NCI-H2081 treated with DMSO at 0.1 percent for 48 hours (cell line): ENCODE measurements around the gene INPP5F.
"Not testable (repeated sequence)": the region's sequence is repeated elsewhere in the genome, so short reads cannot be mapped to it uniquely, and the experiment has no call there.

Source experiments
- DNase-seq: peaks from one replicate; lab custom pipeline; 2025; lab: John Stamatoyannopoulos, UW

INPP5F gene

GRCh38 chr10:119748871-119749270, 23.0 kb downstream of the INPP5F start:
- DNase-seq: no peak

- no peak for DNase-seq
Measured at GRCh38 chr10:119749455-119749854, 23.6 kb downstream of the INPP5F start.

DNA sequence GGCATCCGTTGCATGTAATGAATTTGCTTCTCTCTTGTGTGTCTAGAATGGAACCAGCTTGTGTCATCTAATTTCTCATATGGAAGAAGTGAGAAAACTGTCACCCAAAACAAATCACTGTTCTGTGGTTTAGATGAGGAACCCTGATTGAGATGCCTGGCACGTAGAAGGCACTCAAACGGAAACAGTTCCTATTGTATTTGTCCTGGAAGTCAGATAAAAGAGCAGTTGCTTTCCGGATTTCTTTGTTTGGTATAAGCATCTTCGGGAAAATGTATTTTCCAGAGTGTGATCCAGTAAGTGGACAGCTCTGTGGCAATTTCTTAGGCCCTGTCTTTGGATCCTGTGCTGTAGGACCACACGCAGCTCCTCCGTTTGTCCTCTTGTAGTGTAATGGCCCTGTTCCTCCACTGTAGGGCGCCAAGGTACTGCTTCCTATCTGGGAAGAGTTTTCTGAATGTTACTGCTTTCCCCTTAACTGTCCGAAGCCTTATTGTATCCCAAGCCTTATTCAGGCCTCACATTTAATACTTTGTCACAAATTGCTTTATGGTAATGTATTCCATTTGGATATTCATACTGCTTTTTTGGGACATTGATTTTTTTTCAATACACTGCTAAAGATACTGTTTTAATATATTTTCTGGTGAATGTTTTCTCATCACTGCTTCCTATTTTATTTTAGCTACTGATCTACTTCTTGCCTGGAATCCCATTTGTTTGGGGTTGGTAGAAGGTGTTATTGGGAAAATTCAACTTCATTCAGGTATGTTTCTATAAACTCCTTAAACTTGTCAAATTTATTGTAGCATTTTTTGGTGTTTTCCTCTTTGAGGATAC, 24.8 kb downstream of the INPP5F start:
- peak; percentile 12 for DNase-seq

- DNase-seq: no peak
Measured at GRCh38 chr10:119753309-119753708, 27.5 kb downstream of the INPP5F start.

DNA sequence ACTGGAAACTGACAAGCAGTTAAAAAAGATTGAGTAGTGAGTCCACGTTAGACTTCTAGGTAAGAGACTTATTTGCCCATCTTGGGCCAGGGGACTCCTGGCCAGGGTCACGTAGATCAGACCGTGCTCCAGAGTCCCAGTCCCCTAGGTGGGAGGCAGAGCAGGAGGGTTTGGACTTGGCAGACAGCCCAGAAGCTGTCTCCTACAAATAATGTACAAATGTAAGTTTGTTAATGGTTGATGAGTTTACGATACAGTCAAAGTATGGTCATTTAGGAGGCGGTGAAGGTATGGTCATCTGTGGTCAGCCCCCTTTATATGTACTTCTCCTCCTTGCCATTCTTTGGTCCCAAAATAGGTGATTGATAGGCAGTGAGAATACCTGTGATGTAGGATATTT, 28.2 kb downstream of the INPP5F start:
- no peak for DNase-seq

DNA sequence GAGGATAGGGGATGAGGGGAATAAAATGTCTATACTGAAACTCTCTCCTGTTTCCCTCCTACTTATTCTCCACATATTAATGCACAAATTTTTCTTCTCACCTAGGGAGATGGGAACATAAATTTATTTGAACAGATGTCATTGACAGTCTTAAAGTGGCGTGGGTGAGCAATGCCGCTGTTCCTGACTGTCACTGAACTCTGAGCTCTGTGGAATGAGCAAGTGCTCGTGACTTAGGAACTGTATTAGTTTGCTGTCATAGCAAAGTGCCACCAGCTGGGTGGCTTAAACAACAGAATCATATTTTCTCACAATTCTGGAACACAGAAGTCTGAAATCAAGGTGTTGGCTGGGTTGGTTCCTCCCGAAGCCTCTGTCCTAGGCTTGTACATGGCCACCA, 29.1 kb downstream of the INPP5F start:
- no peak for DNase-seq

GRCh38 chr10:119755446-119755845, 29.6 kb downstream of the INPP5F start:
- no peak for DNase-seq

- no peak for DNase-seq
Measured at GRCh38 chr10:119758448-119759195, 32.8 kb downstream of the INPP5F start.

DNA sequence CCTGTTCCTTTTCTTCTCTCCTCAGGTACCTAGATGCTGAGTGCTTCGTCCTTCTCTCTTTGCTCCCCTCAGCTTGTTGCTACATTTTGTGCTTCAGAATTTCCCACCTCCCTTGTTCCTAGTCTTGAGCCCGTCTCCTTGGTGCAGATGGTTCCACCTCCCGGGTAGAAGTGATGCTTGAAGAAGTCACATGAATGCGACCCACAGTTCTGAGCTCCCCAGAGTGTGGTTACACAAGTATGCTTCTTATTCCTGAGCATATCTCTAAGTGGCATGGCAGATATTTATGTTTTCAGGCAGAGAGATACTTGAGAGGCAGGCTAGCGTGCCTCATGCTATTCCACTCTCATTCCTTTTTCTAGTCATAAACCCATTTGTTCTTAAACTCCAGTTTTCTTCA, 34.0 kb downstream of the INPP5F start:
- DNase-seq: no peak

- DNase-seq: no peak
Measured at GRCh38 chr10:119761106-119761505, 35.3 kb downstream of the INPP5F start.

GRCh38 chr10:119762035-119762434, 36.2 kb downstream of the INPP5F start:
- DNase-seq: no peak

GRCh38 chr10:119762805-119763798, 37.3 kb downstream of the INPP5F start:
- no peak for DNase-seq

DNA sequence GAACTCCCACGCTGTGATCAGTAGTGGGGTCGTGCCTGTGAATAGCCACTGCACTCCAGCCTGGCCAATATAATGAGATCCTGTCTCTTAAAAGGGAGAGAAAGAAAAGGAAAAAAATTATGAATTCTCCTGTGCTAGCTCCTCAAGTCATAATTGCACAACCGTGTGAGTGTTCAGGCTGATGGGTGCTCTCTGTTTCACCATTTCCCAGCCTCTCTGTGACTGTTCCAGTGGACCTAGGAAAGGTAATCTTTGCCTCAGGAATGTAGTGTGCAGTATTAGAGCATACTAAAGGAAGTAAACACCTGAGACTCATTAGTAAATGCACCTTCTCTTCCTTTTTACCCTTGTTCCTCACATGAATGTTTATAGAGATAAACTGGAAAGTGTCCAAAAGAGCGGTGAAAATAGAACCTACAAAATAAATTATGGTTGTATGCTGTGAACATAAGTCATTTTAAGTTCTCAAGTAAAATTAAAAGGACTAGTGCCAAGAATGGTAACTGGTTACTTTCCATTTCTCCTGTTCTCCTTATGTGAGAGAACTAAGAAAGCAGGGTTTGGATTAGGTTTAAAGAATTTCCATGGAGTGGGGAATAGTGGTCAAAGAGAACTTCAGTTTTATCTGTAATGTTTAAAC, 42.7 kb downstream of the INPP5F start:
- DNase-seq: no peak

- no peak for DNase-seq
Measured at GRCh38 chr10:119769886-119770285, 44.0 kb downstream of the INPP5F start.

DNA sequence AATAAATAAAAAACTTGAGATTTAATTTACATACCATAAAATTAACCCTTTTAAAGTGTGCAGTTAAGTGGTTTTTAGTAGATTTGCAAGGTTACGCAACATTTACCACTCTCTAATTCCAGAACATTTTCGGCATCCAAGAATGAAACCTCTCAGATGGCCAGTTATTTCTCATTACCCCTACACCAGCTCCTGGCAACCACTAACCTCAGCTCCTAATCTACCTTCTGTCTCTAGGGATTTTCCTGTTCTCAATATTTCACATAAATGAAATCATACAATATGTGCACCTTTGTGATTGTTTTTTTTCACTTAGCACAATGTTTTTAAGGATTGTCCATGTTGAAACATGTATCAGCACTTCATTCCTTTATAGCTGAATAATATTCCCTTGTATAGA, 45.1 kb downstream of the INPP5F start:
- DNase-seq: no peak

DNA sequence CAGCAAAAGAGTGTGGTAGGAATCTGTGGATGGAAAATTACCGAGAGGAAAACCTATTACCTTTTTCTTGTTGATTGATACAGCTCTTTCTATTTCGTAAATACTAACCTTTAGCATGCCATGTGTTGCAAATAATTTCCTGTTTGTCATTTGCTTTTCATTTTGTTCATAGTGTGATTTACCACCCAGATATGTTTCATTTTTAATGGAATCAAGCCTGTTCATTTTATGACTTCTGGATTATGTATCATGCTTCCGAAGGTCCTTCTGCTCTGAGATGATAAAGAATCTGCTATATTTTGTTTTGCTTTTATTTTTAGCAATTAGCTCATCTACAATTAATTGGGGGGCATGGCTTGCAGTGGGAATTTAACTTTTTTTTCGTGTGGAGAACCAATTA, 46.5 kb downstream of the INPP5F start:
- no peak for DNase-seq

DNA sequence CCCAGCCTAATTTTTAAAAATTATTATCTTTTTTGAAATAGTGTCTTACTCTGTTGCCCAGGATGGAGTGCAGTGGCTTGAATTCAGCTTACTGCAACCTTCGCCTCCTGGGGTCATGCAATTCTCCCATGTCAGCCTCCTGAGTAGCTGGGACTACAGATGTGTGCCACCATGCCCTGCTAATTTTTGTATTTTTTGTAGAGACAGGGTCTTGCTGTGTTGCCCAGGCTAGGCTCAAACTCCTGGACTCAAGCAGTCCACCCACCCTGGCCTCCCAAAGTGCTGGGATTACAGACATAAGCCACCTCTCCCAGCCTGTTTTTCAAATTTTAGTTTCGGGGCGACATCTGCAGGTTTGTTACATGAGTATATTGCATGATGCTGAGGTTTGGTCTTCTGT, 47.2 kb downstream of the INPP5F start:
- DNase-seq: not testable (repeated sequence)

GRCh38 chr10:119775529-119775928, 49.7 kb downstream of the INPP5F start:
- no peak for DNase-seq

GRCh38 chr10:119776536-119776935, 50.7 kb downstream of the INPP5F start:
- DNase-seq: no peak

DNA sequence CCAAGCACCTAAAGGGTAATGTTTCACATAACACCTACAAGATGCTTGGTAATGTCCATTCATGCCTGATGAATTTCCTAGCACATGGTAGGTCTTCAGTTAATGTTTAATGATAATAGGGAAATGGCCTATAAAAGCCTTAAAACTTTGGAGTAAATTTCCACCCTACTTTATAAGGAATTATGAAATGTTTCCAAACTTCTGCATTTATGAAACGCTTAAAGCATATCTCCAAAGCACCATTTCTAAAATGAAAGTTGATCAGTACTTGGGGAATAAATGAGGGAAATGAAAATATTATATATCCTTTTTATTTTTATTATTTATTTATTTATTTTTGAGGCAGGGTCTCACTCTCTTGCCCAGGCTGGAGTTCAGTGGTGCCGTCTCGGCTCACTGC, 51.8 kb downstream of the INPP5F start:
- no peak for DNase-seq

DNA sequence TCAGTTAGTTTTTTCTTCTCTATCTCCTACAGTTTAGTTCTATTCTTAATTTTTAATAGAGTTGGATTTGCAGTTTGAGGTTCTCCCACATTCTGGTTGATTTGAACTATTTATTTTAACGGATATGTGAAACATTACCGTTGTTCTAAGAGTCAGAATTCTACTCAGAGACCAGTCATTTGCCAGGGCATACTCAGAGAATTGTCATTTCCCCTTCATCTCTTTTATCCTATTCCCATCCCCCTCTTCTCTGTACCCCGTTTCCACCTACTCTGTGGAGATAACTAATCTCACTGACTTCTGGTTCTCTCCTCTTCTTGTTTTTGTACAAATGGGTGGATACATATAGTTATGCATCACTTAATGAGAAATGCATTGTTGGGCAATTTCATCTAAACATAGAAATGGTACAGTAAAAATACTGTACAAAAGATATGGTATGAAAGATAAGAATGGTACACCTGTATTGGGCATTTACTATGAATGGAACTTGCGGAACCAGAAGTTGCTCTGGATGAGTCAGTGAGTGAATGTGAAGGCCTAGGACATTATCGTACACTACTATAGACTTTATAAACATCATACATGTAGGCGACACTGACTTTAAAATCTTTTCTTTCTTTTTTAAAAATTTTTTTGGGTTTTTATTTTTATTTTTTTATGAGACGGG, 53.1 kb downstream of the INPP5F start:
- no peak for DNase-seq
